ENCODE results near the gene ANO1.

- no peak for TF ChIP-seq CTCF (IDR thresholded peaks at IDR 0.05)
- TF ChIP-seq POLR2A (IDR thresholded peaks at IDR 0.05): peak; percentile 94
Measured at GRCh38 chr11:70202920-70203750, 125.0 kb downstream of the ANO1 start, which contains the start of gene FADD.
